CD1c-positive myeloid dendritic cell (primary cell): Measurements from ENCODE around the gene ROBO2.

Source experiments
- DNase-seq: peaks from one replicate; pipeline ENCODE4 v3.0.0-alpha.2; 2016; ENCODE audit errors: extremely low spot score

Gene ROBO2

DNA sequence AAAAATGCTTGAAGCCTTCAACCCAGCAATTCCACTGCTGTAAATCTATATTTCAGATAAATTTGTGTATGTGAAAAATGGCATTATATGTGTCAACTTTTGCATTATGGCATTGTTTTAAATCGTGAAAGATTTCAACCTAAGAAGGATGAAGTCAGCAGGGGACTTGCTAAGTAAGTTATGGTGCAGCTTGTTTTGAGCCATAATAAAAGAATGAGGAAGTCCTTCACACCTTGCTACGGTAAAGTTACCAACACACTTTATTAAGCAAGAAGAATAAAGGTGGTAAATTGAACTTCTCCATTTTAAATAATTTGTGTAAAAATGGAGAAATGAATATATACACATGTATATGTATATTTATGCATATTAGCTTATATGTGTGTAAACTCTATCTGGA is 371.4 kb downstream of the ROBO2 start:
- no peak for DNase-seq

DNA sequence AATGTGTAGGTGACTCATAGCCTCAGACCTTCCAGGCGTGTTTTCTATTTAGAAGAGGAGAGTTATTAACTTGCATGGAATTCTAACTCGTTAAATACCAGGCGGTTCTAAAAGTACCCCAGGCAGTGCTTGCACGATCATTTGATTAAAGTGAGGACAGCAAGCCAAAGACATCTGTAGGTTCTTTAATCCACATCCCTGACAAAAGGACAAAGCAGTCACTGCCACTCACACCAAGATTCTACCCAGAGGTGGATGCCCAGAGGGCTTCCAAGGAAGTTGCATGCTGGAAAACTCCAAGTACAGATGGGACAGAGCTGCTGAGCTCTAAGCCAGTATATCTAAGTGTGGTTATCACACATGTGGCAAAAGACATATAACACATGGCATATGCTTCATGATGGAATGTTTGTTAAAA is 372.1 kb downstream of the ROBO2 start:
- no peak for DNase-seq

DNA sequence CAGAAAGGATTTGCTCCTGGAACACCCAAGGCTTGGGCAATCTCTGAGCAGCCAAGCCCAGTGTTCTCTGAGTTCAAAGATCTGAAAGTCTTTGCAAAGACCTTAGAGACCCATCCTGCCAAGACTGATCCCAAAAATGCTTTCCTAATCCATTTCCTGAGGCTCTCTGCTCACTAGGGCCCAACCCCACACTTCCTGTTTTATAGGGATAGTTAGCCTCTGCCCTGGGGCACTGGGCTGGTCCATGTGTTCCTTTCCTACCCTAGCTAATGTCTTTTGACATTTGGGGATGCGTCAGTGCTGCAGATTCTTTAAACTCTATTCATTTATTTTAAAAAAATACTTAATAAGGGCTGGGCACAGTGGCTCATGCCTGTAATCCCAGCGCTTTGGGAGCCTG is 372.7 kb downstream of the ROBO2 start:
- DNase-seq, result no peak

DNA sequence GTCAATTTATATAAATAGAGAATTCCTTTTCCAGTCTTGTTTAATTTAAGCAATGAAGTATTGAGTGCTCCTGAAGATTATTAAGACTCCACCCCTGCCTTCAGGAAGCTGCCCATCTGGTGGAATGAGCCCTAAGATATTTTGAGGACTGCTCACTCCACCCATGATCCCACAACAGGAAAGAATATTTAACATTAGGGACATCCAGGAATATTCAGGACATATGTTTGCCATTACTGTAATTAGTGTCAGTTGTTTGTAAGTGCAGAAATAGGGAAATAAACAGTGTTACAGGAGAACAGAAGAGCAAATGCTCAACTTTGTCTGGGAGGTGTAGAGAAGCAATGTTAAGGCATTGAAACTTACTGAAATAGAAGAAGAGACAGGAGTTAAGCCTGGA is 375.0 kb downstream of the ROBO2 start:
- DNase-seq, result no peak

DNA sequence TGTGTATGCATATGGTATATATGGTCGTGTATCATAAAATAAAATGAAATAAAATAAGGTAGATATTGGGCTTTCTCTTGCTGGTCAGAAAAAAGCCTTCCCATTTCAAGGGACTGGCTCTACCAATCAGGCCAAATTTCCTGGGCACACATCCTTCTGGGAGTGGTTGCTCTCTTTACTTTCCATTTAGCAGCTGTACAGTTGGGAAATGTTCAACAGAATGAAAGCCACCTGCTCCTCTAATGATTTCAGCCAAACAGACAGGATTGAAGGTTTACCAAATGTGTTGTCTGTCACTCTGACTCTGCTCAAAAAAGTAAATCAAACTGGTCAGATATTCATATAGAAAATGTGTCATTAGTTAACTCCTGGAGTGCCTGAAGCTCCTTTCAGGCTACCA is 380.4 kb downstream of the ROBO2 start:
- DNase-seq, result no peak

DNA sequence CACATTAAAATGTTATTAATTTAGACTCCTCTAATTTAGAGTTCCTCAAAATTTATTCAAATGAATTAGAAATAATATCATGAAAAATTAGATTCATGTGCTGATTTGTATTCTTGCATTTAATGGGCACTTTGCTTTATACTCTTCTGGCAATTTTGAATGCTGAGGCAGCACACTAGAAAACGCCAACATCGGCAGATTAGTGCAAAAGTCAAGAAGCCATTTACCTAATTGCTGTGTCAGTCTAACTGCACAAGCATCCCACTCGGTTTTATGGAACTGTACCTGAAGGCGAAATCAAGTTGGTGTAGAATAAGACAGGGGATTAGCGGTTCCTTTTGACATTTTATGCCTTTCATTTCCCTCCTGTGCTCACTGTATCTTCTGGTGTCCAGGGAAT is 382.0 kb downstream of the ROBO2 start:
- DNase-seq, result no peak

DNA sequence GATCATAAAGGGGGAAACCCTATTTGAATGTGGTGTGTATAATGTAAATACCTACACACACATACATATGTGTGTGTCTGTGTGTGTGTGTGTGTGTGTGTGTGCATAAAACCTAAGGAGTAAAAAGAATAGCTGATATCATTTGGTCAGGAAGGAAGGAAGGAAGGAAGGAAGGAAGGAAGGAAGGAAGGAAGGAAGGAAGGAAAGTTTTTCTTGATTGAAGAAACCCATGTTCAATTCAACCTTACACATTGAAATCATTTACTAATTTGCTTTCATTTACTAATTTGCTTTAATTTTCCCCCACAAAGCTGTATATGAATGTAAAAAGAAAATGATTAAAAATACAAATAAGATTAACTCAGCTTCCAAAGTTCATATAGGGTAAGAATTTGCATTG is 386.6 kb downstream of the ROBO2 start:
- DNase-seq, result no peak

DNA sequence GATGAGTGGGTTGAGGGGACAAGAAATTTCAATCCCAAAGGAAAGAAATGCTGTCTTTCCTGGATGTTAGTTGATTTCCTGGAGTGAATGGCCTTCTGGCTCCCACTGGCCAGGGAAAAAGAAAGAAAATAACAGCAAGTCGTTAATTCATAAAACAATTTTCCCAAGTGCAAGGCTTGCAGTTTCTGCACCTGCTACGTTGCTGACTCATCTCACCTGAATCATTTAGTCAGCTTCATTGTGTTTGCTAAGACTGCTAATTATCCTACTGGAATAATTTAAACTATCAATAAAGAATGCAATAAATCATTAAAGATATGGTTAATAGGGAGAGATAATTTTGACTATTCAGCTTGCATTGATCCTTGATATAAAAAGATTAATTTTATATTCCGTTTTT is 387.6 kb downstream of the ROBO2 start:
- DNase-seq, result no peak

DNA sequence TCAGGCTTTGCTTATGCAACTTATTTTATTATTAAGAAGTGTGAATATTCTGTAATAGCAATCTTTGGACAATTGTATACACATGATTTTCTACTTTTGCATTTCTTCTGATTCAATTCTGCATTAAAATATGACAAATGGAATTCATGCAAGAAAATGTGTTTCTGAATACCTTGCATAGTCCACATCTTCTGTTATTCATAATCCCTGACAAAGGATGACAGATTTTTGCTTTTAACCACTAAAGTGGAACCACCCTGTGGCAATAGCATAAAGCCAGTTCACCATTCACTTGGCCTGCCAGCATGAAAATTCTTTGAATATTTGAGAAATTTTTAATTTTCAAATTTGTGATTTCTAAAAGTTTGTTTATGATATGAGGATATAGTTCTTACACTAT is 397.0 kb downstream of the ROBO2 start:
- DNase-seq, result no peak

DNA sequence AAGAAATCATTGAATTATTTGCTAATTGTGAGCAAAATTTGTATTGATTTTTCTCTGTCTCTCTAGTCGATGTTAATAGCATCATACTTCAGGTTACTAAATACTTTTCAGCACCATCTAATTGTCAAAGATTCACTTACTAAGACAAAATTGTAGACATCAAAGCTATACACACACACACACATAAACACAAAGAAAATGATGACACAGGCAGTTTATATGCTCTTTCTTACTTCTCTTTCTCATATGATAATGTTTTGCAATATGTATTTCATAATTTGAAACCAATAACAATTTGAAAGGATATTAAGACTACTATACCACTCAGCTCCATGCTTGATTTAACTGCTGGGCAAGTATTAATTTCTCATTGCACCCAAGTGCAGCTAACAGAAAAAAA is 406.2 kb downstream of the ROBO2 start:
- no peak for DNase-seq

DNA sequence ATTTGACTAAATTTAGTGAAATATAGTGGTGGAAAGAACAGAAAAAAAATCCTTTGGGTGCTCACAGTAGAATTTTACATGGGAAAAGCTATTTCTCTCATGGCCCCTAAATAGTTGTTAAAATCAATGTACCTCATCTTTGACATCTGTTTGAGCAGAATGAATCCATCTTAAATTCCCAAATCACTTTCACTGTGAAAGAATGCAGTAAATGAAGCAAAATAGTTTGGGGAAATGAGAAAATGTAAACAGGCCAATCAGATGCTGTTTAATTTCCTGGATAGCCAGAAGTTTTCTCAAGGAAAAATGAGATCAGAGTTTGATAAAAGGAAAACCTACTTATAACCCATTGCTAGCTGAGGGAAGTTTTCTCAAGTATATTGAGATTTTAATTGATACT is 406.9 kb downstream of the ROBO2 start:
- DNase-seq, result no peak

DNA sequence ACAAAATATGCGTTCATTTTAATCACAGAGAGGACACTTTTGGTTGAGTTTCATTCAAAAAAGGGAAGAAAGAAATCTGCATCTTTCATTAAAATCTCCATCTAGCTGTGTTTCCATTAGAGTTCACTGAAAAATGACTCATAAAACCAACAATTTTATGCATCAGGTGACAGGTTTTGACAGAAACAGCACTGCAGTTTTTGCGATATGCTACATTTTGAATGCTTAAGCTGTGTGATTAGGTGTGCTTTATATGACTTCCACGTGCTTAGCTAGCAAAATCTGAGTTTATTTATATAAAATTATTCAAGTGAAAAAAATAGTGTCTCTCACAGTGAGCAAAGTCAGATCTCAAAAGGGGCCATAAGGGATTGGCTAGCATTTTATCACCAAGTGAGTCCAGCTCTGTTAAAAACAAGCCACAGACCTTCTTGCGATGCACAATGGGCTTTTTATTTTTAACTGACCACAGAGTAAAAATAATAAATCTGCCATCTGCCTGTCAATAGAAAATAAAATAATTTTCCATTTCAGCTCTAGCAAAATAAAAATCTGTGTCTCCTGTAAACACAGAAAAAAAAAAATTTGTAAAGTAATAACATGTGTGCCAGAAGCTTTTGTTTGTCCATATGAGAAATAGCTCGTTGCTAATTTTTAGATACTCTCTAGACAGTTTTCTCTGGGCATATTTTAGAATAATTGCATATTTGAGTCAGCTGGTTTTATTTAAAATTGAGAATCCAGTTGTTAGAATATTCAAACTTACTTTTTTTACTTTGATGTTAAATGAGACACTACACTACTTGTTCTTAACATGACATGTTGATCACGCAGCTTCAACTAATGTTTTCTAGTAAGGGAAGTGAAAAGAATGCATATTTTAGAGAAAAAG is 409.8 kb downstream of the ROBO2 start:
- no peak for DNase-seq

DNA sequence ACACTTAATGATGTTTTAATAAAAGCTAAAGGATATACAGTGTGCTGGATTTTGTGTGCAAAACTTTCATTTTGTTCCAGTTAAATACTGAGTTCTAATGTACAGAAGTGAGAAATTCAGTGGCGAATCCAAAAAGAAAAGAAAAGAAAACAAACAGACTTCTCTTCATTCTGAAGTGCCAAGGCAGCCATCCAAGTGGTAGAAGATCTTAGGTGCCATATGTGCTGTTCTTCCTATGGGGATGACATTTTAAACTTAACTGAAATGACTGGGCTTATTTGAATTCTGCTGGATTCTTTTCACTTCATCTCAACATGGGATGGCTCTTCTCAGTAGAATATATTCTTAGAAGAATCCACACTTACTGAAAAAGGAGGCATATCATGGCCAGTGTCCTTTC is 416.5 kb downstream of the ROBO2 start:
- DNase-seq, result no peak

DNA sequence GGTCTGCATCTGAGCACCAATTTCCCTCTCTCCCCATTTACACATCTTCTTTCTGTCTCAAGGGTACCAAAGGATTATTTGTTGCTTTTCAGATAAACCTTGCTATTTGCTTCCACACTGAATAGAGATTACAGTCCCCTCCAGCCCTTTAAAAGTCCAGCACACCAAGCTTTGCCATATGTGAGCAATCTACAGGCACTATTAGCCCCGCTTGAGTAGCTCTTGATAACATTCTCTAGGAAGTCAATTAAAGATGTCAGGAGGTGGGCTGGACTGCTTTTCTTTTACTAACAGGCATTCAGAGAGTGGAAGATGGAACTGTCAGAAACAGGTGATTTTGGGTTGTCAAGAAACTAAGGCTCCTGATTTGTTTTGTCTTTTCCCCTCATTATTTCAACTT is 417.0 kb downstream of the ROBO2 start:
- DNase-seq, result no peak

DNA sequence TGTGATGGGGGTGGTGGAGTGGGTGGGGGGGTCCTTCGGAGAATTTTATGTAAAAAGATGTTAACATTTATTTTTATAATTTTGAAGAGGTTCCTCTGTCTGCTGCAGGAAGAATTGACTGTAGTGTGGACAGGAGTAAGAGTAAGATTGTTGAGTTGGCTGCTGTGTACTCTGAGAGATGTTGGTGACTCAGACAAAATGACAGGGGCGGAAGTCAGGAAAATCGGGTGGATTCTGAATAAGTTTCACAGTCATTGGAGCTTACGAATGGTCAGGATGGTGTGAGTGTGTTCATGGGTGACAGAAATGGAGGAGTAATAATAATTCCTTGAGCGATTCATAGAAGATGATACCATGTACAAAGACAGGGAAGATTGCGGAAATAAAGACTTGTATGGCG is 420.0 kb downstream of the ROBO2 start:
- DNase-seq, result no peak

DNA sequence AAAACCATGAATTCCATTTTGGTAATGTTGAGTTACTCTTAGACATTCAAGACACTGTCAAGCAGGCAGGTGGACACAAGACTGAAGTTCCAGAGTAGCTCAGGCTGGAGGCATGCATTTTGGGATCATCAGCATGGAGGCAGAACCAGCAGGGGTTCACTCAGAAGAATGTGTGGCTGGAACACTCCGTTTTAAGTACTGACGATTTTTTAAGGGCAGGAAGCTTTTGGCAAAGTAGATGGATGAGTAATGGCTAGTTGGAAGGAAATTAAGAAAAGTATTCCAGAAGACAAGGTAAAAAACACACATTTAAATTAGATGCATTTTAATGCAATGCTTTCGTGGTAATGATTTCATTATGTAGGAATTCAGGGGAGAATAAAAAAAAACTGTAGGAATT is 420.4 kb downstream of the ROBO2 start:
- no peak for DNase-seq

DNA sequence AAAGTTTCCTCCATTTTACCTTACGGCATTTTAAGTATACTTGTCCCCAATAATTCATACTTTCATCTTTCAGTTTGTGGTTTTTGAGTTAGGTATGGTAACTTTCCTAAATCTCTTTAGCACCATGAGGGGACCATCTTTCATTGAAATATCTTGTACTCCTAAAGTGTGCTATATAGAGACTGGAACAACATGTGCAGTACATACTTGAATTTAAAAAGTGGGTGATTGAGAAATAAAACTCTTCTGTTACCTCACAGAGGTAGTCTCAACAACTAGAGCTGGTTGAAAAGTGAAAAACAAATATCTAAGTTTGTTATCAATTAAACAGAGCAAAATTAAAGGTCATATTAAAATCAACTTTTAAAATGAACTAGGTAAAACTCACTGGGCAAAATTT is 423.1 kb downstream of the ROBO2 start:
- DNase-seq, result no peak

DNA sequence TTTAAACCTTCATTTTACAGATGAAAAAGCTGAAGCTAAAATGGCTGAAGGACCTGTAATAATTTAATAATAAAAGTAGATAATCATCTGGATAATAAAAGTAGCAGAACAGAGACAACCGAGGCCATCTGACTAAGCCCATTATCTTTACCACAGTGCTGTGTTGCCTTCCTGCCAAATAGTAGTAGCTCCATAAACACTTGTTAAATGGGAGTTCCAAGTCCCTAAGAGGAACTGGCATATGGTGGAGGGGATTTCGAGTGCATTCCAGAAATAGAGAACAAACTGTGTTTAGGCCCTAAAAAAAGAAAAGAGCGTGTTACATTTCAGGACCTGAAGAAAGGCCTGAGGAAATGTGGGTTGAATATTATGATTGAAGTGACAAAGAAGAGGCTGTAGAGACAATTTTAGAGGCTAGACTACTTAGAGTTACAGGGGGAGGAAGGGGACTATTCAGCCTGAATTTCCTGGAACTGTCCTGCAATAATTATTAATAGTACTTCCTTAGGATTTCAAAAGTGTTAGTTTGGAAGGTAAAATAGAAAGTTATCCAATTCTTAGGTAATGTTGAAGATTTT is 424.3 kb downstream of the ROBO2 start:
- no peak for DNase-seq

DNA sequence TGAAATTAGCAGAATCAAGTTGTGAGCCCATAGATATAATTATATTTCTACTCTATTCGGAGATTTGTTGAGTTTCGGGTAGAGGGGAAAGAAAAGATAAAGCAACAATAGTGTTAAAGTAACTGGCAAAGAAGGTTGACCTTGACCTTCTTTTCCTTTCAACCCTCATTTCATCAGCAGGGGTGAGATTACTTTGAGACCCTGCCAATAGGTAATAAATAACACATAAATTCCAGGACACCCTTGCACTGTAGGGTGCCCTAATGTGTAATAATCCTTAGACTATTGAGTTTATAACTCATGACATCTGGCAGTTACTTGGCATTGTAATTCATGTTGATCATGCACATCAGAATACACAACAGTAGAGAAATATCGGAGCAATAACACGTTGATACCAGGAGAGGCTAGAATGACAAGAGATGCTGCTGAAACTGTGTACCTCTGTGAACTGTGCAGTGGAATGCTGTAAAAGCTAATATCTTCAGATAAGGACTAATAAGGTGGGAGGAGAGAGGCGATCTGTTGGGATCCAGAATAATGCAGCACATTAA is 426.7 kb downstream of the ROBO2 start:
- no peak for DNase-seq

DNA sequence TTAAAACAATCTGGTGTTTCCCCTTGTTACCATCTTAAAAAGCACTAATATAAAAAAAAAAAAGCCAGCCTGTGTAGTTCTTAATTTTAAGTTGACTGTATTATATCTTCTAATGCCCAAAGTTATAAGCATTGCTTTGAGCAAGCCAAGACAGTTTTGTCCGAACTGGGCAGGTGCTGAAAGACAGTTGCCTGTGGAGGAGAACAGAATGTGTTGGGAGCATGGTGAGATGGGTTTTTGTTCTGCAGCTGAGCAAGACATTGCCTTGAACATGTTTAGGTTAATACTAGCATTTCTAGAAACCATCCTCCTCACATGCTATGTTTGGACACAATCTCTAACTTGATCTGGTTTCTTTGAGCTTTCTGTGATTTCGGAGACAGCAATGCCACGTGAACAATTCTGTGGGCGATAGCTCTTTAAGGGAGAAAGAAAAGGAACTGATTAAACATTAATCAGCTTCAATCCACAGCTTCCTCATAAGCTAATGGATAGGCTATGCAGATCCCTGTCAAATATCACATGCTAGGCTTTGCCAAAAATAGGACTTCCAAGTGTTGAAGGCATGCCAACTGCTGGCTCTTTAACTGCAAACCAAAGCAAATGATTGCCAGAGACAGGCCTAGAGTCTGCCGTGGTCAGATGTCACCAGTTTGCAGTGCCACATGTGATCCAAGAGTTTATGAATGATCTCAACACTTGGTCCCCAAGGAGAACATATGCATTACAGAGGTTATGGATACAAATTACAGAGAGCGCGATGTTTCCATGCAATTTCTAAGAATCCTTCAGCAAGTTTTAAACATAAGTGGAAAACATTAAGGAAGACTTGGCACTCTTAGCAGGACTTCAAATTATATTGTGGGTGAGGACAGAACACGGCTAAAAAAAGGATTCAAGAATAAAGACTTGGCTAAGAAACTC is 428.1 kb downstream of the ROBO2 start:
- no peak for DNase-seq

DNA sequence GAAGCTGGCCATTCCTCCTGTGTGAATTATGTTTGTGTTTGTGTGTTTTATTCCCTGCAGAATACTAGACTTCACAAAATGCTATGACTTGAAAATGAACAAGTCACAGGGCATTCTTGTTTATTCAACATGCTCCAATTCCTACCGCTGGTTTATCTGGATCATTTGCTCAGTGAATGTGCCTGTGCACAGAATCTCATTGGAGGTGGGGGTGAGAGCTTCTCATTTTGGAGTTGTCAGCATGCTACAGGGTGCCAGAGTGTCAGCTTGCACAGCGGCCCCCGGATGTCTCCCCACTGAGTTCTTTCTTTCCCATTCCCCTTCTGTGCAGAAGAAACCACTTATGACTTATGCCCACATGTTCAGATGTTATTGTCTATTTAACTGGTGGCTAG is 428.7 kb downstream of the ROBO2 start:
- DNase-seq, result no peak

DNA sequence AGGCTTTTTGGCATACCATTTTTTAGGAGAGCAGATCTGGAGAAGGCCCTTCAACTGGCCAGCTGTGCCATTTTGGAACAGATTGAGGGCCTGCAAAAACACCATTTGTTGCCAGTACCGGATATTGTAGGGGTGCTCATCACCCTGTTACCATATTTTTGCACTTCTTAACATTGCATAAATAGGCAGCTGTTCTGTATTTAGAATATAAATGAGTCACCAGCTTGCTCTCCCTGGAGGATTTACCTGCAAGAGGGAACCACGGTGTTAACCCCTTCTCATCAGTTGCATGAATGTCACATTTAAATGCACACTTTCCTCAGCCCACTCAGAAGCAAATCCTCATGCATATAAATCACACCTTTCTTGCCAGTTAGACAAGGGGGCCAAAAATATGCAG is 435.6 kb downstream of the ROBO2 start:
- no peak for DNase-seq
